GM18520 (cell line): ENCODE data around the gene HLCS.

Experiments
- ATAC-seq: cut with Tn5 transposase; IDR thresholded peaks from one replicate; pipeline ENCODE4 v1.9.1; 2021; ENCODE audit not compliant: unreplicated experiment

Gene HLCS

GRCh38 chr21:36706951-36707762 lies 259.3 kb downstream of the HLCS start:
- ATAC-seq = no peak

DNA sequence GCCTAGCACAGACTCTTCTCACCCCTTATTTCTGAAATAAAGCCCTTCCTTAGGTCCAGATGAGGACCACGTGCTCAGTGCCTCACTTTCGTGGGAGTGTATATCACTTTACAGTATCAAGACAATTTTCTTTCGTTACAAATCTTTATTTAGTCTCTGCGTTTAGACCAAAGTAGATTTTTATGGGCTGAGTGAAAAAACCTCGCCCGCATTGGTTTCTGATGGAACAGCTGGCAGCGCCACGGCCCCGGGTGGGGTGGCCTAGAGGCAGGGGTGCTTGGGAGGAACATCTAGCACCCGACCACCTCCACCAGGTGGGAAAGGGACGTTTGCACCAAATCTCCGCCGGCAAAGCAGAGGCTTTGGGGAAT lies 260.0 kb downstream of the HLCS start:
- ATAC-seq = no peak

DNA sequence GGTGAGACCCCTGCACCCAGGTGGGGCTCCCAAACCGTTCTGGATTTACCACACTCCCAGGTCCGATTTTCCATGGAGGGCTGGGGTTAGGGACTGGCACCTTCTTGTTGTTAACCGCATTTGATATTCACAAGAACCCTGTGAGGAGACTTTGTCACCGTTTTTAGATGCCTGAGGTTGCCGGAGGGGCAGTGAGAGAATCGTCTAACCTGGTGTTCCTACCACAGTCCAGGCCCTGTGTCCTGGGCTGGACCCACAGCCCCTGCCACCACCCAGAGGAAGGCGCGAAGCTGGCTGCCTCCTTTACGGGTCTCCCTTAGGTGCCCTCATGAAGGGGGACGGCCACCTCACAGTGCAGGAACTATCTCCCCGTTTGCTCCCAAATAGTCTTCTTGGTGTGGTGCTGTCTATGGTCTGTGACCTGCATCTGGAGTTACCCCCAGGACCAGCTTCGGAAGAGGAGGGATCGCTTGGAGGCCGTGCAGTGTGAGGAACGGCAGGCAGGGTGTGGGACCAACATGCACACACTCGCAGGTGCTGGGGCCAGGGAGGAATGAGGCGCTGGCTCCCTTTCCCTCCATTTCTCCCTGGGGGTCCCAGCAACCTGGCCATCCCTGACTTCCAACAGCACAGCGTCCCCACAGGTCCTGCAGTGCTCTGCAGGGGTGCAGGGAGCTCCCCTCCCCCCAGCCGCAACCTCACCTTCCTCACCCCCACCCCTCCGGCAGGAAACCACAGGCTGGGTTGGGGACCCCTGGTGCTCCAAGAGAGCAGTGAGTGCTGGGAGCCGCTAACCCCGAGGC lies 260.6 kb downstream of the HLCS start:
- no peak for ATAC-seq

DNA sequence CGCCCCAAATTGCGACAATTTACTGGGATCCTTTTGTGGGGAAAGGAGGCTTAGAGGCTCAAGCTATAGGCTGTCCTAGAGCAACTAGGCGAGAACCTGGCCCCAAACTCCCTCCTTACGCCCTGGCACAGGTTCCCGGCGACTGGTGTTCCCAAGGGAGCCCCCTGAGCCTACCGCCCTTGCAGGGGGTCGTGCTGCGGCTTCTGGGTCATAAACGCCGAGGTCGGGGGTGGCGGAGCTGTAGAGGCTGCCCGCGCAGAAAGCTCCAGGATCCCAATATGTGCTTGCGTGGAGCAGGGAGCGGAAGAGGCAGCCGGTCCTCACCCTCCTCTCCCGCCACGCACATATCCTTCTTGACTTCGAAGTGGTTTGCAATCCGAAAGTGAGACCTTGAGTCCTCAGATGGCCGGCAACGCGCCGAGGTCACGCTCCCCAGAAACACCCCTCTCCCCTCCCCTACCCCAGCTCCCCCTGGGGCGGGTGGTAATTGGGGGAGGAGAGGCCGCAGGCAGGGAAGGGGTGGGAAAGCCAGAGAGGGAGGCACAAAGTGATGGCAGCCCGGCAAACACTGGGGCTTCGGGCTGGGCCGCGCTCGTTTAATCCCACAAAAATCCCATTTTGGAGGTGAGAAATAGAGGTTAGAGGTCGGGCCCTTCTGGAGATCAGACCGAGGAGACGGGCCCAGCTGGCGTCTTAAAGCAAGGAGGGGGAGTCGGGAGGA lies 261.4 kb downstream of the HLCS start:
- no peak for ATAC-seq

DNA sequence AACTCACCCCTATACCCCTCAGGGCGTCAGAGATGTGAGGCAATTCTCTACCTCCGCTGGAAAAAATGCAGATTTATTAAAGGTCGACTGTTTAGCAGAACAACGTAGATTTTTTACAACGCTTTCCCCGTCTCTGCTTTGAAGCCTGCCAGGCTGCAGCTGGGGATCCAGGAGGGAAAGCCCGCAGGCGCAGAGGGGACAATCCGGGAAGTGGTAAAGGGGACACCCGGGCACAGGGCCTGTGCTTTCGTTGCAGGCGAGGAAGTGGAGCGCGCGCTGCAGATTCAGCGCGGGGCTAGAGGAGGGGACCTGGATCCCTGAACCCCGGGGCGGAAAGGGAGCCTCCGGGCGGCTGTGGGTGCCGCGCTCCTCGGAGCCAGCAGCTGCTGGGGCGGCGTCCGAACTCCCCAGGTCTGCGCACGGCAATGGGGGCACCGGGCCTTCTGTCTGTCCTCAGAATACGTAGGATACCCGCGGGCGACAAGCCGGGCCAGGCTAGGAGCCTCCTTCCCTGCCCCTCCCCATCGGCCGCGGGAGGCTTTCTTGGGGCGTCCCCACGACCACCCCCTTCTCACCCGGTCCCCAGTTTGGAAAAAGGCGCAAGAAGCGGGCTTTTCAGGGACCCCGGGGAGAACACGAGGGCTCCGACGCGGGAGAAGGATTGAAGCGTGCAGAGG lies 262.1 kb downstream of the HLCS start:
- ATAC-seq = no peak

DNA sequence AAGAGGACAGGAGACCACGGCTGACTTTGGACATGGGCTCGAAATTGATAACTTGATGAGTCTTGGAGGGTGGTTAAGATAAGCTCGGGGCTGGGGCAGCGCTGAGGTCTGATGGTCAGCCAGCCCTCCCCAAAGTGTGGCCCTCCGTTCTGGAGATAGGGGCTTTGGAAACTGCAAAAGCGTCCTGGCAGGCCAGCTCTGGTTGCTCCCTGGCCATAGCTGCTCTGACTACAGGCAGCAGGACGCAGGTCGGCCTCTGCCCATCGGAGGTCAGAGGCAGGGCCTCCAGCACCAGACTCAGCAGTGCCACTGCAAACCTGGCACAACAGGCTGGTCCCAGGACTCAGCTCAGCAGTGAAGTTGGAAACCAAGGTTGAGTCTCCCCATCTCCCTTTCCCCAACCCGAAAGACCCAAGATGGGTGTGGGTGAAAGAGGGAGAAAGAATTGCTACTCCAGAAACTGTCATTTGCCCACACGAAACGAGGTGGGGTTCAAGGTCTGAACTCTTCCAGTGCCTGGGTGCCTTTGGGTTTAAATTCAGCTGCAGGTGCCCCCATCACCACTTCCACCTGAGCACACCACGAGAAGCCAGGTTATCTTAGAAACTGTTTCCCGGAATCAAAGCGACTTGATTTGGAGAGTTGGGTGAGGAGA lies 262.7 kb downstream of the HLCS start:
- no peak for ATAC-seq

DNA sequence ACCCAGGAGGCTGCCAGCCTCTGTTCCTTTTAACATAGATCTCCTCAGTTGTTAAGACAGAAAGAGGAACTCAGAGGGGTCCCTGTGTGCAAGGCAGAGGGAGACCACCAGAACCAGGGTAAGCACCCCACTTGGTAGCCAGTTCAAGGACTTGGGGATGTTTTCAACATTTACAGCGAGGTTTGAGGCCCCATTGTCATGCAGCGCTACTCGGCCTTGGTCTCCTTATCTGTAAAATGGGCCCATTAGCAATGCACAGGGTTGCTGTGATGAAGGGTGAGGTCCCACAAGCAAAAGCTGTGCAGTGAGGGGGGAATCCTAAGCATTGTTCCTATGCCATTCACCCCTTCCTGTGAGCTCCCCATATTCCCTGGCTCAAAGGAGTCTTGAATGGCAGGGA lies 263.3 kb downstream of the HLCS start:
- no peak for ATAC-seq

DNA sequence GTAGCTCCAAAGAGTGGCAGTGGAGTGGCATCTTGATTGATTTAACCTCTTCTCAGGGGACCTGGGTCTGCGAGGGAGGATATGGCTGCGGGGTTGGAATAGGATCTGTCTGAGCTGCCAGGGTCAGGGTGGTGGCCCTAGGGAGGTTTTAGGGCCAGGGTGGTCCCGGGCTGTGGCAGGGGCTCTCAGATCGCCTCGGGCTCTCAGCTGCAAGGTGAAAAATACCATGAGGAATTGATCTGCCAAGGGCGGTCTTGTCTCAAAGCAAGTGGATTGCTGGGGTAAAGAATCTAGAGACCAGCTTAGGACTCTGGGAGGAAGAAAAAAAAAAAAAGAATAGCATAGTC lies 263.9 kb downstream of the HLCS start:
- no peak for ATAC-seq

DNA sequence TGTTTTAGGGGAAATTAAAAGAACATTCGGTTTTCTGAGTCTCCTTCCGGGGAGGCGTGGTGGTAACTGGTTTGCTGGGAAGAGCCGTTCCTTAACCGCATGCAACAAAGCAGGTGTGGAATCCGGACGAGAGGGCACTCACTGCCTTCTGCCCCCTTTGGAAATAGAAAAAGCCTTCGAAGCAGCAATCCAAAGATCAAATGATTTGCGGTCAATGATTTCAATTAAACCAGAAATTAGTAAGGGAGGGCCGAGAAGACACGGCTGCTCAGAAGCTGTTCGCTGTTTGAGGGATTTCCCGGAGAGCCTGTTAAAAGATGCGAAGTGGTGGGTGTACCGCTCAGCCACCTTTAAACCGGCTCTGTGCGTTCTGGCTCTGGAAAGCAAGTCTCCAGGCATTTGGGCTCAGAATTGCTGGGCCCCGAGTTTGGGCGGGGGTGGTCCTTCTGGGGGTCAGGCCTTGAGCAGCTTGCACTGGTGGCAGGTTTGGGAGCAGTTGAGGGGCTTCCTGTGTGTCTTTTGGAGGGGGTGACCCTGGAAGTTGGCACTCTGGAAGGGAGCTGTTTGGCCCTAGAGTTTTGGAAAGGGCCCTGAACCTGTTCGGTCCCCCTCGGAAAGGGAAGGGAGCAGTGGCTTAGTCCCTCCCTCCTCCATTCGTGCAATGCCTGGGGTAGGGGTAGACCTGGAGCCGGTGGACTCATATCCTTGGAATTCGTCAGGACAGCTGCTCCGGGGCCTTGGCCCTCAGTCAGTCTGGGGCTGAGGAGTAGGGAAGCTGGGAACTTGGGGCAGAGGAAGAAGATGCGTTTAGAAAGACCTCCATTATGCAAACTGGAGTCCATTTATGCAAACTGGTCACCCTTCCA lies 264.5 kb downstream of the HLCS start:
- ATAC-seq = no peak

GRCh38 chr21:36700971-36701755 lies 265.3 kb downstream of the HLCS start:
- ATAC-seq = no peak
